Measurements from ENCODE around the gene CLRN3. TPM values are rescaled to one million over a fixed set of nuclear protein-coding genes. Genes with fewer than 3 reads are reported as not detected.
A peak's percentile ranks its signal among the peaks of the same experiment; 100 is the strongest.

CLRN3 gene
- total RNA-seq, 4 donors from 2014 or later = not detected

- peaks cover 0 to 4% of the 10 kb centered on the region in 2 donors for H3K4me1 ChIP-seq
- no peak overlapping the region for H3K4me3 ChIP-seq
- intact Hi-C loops (cut with DNase I; ENCODE audit: low total_unique reads) = no loop called here
- H3K27ac ChIP-seq = no peak overlapping the region
- no peak for DNase-seq
- no peak for TF ChIP-seq POLR2A (IDR thresholded peaks at IDR 0.05)
- no peak for TF ChIP-seq CTCF (IDR thresholded peaks at IDR 0.05)
- no peaks in the 10 kb centered on the region for H3K27me3 ChIP-seq
- no peaks in the 10 kb centered on the region for H3K36me3 ChIP-seq
- no peaks in the 10 kb centered on the region for H3K9me3 ChIP-seq
Measured at GRCh38 chr10:127874671-127875448, 17.9 kb downstream of the CLRN3 start.

- no peak overlapping the region for H3K4me3 ChIP-seq
- no peaks in the 10 kb centered on the region for H3K36me3 ChIP-seq
- H3K9me3 ChIP-seq = peaks cover 0 to 4% of the 10 kb centered on the region in 2 donors
- intact Hi-C loops (cut with DNase I; ENCODE audit: low total_unique reads) = no loop called here
- no peaks in the 10 kb centered on the region for H3K27me3 ChIP-seq
- DNase-seq = no peak
- H3K27ac ChIP-seq = no peak overlapping the region
- TF ChIP-seq POLR2A (IDR thresholded peaks at IDR 0.05) (no peak), CTCF (IDR thresholded peaks at IDR 0.05) (no peak)
- peaks cover 0 to 4% of the 10 kb centered on the region in 2 donors for H3K4me1 ChIP-seq
Measured at GRCh38 chr10:127873901-127874470, 18.8 kb downstream of the CLRN3 start.

- no peak for DNase-seq
- Histone ChIP-seq H3K9me3 (peaks cover 0 to 4% of the 10 kb centered on the region in 2 donors), H3K27me3 (no peaks in the 10 kb centered on the region), H3K4me3 (no peak overlapping the region), H3K4me1 (peaks cover 0 to 4% of the 10 kb centered on the region in 2 donors), H3K27ac (no peak overlapping the region), H3K36me3 (no peaks in the 10 kb centered on the region)
- TF ChIP-seq CTCF (IDR thresholded peaks at IDR 0.05) (no peak), POLR2A (IDR thresholded peaks at IDR 0.05) (no peak)
- intact Hi-C loops (cut with DNase I; ENCODE audit: low total_unique reads) = no loop called here
Measured at GRCh38 chr10:127872871-127873600, 19.7 kb downstream of the CLRN3 start.

- no peaks in the 10 kb centered on the region for H3K27me3 ChIP-seq
- peaks cover 0 to 4% of the 10 kb centered on the region in 2 donors for H3K4me1 ChIP-seq
- H3K27ac ChIP-seq = peak overlapping the region in 1 of 2 donors; percentile 22
- peaks cover 0 to 4% of the 10 kb centered on the region in 2 donors for H3K9me3 ChIP-seq
- TF ChIP-seq POLR2A (IDR thresholded peaks at IDR 0.05) = no peak
- no peak for TF ChIP-seq CTCF (IDR thresholded peaks at IDR 0.05)
- intact Hi-C loops (cut with DNase I; ENCODE audit: low total_unique reads) = no loop called here
- H3K36me3 ChIP-seq = no peaks in the 10 kb centered on the region
- no peak overlapping the region for H3K4me3 ChIP-seq
- DNase-seq = peak in 1 of 2 donors; percentile 71
Measured at GRCh38 chr10:127872011-127872761, 20.6 kb downstream of the CLRN3 start.

Measured in uterus (tissue), 4 donors.